ENCODE data around the gene PHGDH. TPM values are rescaled to one million over a fixed set of nuclear protein-coding genes. Genes with fewer than 3 reads are reported as not detected.

The PHGDH gene
- total and polyA plus RNA-seq, 9 of the 15 experiments (the other 6 are each of a cell fraction or from before 2014, with no cell fraction given), result 6.7 to 84.2 (median 36.2) TPM

GRCh38 chr1:119683893-119684292 lies 27.8 kb upstream of the PHGDH start:
- Histone ChIP-seq H3K36me3 (ENCODE audit: control insufficient read depth, insufficient read depth, low read length) (no peaks in the 10 kb centered on the region), H3K9me1 (ENCODE audit: control insufficient read depth, insufficient read depth, low read length) (no peaks in the 10 kb centered on the region), H3K79me2 (ENCODE audit: control insufficient read depth, insufficient read depth, low read length) (no peaks in the 10 kb centered on the region), H3K27ac (ENCODE audit: extremely low read depth, low read depth, low read length) (no peak overlapping the region), H3K4me3 (no peak overlapping the region), H3K4me2 (ENCODE audit: insufficient read depth, low read length) (no peak overlapping the region), H2AFZ (ENCODE audit: low read depth, low read length) (no peak overlapping the region), H3K27me3 (ENCODE audit: control insufficient read depth in 2 of 2, insufficient read depth in 2 of 2, low read length in 2 of 2) (peaks cover 0 to 5% of the 10 kb centered on the region in 2 experiments; a peak in 1 of 5 replicates), H3K9me3 (replicated peaks; ENCODE audit: control insufficient read depth, insufficient read depth, low read depth, low read length) (no peaks in the 10 kb centered on the region), H3K9ac (ENCODE audit: insufficient read depth in 1 of 2, low read depth in 2 of 2, low read length in 2 of 2) (no peak overlapping the region), H4K20me1 (replicated peaks; ENCODE audit: control insufficient read depth, insufficient read depth, low read length) (no peaks in the 10 kb centered on the region), H3K4me1 (replicated peaks in 1 of 2; ENCODE audit: control insufficient read depth in 2 of 2, insufficient read depth in 2 of 2, low read length in 2 of 2) (no peaks in the 10 kb centered on the region)
- no TSS peak for BruUV-seq (replicated peaks)
- POLR2A ChIA-PET, result interaction anchor here (0.6 to 1.4 kb wide), 3 partner anchors 24 to 30 kb away, joined by 3 to 5 read pairs (median 3); partner anchors contain the start of gene PHGDH
- intact Hi-C loops (cut with micrococcal nuclease) (no loop called here), in situ Hi-C loops (cut with MboI) (no loop called here)
- CTCF ChIA-PET (ENCODE audit: low intra/inter-chr PET ratio), result no interaction called here
- no peak for FAIRE-seq
- 0% methylated on average over 1 of the region's 1 CpG for WGBS (ENCODE audit: insufficient coverage, low coverage, missing lambda C conversion rate)
- no peak for DNase-seq (ENCODE audit: extremely low read depth in 1 of 4, low spot score in 3 of 4)
- no peak for ATAC-seq
- TF ChIP-seq GTF2E2 (tag; IDR thresholded peaks at IDR 0.05) (no peak), REST (IDR thresholded peaks at IDR 0.05; ENCODE audit: borderline replicate concordance) (no peak), REST (CRISPR knock-in tag; IDR thresholded peaks at IDR 0.05; ENCODE audit: low read depth) (no peak), ZNF511 (CRISPR knock-in tag; IDR thresholded peaks at IDR 0.05) (no peak), PHF21A (IDR thresholded peaks at IDR 0.05; ENCODE audit: borderline replicate concordance, low read depth) (no peak), RBM14 (IDR thresholded peaks at IDR 0.05; ENCODE audit: borderline replicate concordance, insufficient read depth, low read depth, low read length) (no peak), ZSCAN29 (IDR thresholded peaks at IDR 0.05) (no peak), SRSF1 (IDR thresholded peaks at IDR 0.05; ENCODE audit: low read depth, low read length) (no peak), LEF1 (IDR thresholded peaks at IDR 0.05) (no peak), MECOM (CRISPR knock-in tag; IDR thresholded peaks at IDR 0.05) (no peak), POLR2A (conservative IDR thresholded peaks at IDR 0.05) (no peak)
- TF ChIP-seq, protein P1, sequence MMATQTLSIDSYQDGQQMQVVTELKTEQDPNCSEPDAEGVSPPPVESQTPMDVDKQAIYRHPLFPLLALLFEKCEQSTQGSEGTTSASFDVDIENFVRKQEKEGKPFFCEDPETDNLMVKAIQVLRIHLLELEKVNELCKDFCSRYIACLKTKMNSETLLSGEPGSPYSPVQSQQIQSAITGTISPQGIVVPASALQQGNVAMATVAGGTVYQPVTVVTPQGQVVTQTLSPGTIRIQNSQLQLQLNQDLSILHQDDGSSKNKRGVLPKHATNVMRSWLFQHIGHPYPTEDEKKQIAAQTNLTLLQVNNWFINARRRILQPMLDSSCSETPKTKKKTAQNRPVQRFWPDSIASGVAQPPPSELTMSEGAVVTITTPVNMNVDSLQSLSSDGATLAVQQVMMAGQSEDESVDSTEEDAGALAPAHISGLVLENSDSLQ (IDR thresholded peaks at IDR 0.05), result no peak
- TF ChIP-seq, protein P2, sequence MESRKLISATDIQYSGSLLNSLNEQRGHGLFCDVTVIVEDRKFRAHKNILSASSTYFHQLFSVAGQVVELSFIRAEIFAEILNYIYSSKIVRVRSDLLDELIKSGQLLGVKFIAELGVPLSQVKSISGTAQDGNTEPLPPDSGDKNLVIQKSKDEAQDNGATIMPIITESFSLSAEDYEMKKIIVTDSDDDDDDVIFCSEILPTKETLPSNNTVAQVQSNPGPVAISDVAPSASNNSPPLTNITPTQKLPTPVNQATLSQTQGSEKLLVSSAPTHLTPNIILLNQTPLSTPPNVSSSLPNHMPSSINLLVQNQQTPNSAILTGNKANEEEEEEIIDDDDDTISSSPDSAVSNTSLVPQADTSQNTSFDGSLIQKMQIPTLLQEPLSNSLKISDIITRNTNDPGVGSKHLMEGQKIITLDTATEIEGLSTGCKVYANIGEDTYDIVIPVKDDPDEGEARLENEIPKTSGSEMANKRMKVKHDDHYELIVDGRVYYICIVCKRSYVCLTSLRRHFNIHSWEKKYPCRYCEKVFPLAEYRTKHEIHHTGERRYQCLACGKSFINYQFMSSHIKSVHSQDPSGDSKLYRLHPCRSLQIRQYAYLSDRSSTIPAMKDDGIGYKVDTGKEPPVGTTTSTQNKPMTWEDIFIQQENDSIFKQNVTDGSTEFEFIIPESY (CRISPR knock-in tag; IDR thresholded peaks at IDR 0.05), result no peak

All from K562 (cell line).